Activated naive CD4-positive, alpha-beta T cell treated with anti-CD3 and anti-CD28 coated beads for 36 hours (primary cell): ENCODE measurements around the gene POU3F2. TPM values are rescaled to one million over a fixed set of nuclear protein-coding genes. Genes with fewer than 3 reads are reported as not detected.
A peak's percentile ranks its signal among the peaks of the same experiment; 100 is the strongest.

Source experiments
- CTCF ChIA-PET: fragments of 350-600 bp; sonication (Branson Sonifier 250); formaldehyde crosslinking; loops from one replicate; lab custom pipeline; 2021; ENCODE audit warnings: antibody characterized with exemption; lab: Charles Lee
- DNase-seq: peaks from one replicate; pipeline ENCODE4 v3.0.0-alpha.2; 2020
- H3K27ac Mint-ChIP-seq: one replicate; pipeline ENCODE4 v1.8.0; 2021; ENCODE audit warnings: mild to moderate bottlenecking, mixed read lengths
- H3K27me3 Mint-ChIP-seq: one replicate; pipeline ENCODE4 v1.8.0; 2021; ENCODE audit warnings: low read depth, mixed read lengths
- H3K36me3 Mint-ChIP-seq: one replicate; pipeline ENCODE4 v1.8.0; 2021; ENCODE audit warnings: low read depth, mixed read lengths
- H3K4me1 Mint-ChIP-seq: one replicate; pipeline ENCODE4 v1.8.0; 2021; ENCODE audit warnings: low read depth, mixed read lengths
- H3K4me3 Mint-ChIP-seq: one replicate; pipeline ENCODE4 v1.8.0; 2021; ENCODE audit warnings: mild to moderate bottlenecking, moderate library complexity, mixed read lengths
- H3K9me3 Mint-ChIP-seq: one replicate; pipeline ENCODE4 v1.8.0; 2021; ENCODE audit warnings: mixed read lengths
- intact Hi-C: fragments of 100-400 bp; cut with micrococcal nuclease; formaldehyde crosslinking; loops from one replicate; pipeline ENCODE4 v1.15.1; 2023
- total RNA-seq, 2 experiments: library from RNA; stranded (reverse); gene quantifications; one replicate each; pipeline ENCODE4 v1.2.3, GENCODE V29; 2021

Gene POU3F2
- total RNA-seq, 2 experiments from 2014 or later = not detected

DNA sequence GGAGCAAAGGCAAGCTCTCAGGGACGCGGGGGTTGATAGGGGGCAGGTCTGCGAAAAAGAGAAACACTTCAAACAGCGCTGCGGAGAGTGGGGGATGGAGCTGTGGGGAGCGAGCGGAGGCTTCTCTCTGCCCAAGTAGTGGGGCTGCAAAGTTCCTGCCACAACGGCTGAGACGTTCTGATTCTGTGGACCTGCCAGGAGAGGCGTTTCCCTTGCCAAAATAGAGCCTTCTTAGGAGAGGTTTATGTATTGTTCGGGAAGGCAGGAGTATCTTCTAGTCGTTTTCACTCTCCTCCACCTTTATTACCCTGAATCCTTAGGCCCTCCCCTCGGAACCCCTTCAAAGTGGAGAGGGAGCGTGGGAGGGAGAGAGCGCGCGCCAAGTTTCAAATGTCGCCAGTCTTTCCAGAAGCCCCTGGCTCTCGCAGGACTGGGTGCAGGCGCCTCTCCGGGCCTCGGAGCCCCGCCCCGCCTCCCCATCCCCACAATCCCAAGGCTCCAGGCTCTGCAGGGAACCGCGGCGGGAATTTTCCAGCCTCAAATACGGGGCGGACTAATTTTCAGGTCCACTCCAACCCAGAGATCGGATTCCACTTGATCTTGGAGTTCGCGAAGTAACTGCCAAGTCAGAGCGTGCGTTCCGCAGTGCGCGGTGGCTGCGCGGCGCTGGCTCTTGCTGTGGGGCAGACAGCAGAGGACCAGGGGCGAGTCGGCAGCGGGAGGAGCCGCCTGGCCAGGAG lies 10.0 kb upstream of the POU3F2 start:
- Mint-ChIP-seq H3K27ac (no peak overlapping the region), H3K4me1 (peaks cover 28% of the 10 kb centered on the region), H3K9me3 (no peaks in the 10 kb centered on the region), H3K36me3 (no peaks in the 10 kb centered on the region), H3K27me3 (peaks cover 81% of the 10 kb centered on the region), H3K4me3 (no peak overlapping the region)
- CTCF ChIA-PET = interaction anchor here (1.0 kb wide), 1 partner anchor 9 kb away, joined by 4 read pairs; no protein-coding TSS in a partner anchor
- intact Hi-C loops = no loop called here
- no peak for DNase-seq

DNA sequence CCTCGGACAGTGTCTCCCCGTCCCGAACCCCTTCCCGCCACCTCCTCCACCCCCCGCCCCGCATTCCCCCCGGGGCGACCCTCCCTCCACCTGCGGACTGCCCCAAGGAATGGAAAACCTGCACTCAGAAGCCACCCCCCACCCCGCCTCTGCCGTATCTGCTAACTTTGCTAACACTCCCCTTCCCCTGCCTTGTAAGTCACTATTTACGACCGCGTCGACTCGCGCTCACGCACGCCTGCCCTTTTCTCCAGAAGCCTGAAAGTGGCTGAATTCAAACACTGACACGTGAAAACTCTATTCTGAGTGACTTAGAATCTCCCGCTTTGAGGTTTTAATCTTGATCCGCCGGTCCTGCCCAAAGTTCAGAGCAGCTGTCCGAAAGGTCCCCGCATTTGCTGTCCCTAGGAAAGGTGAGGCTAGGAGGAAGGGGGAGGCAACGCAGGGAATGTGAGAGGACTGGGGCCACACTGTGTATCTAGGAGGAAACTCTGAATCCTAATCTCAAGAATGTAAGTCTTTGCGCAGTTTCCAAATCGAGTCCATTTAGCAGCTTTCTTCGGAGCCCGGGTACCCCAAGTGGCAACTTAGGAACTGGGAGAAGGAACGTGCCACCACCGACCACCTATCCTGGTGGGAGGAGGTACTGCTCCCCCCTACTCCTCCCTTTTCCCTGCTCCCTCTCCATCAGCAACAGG lies 9.3 kb upstream of the POU3F2 start:
- Mint-ChIP-seq H3K27me3 (peaks cover 80% of the 10 kb centered on the region), H3K4me3 (no peak overlapping the region), H3K4me1 (peaks cover 30% of the 10 kb centered on the region), H3K27ac (no peak overlapping the region), H3K36me3 (no peaks in the 10 kb centered on the region), H3K9me3 (no peaks in the 10 kb centered on the region)
- intact Hi-C loops = no loop called here
- CTCF ChIA-PET = no interaction called here
- no peak for DNase-seq

DNA sequence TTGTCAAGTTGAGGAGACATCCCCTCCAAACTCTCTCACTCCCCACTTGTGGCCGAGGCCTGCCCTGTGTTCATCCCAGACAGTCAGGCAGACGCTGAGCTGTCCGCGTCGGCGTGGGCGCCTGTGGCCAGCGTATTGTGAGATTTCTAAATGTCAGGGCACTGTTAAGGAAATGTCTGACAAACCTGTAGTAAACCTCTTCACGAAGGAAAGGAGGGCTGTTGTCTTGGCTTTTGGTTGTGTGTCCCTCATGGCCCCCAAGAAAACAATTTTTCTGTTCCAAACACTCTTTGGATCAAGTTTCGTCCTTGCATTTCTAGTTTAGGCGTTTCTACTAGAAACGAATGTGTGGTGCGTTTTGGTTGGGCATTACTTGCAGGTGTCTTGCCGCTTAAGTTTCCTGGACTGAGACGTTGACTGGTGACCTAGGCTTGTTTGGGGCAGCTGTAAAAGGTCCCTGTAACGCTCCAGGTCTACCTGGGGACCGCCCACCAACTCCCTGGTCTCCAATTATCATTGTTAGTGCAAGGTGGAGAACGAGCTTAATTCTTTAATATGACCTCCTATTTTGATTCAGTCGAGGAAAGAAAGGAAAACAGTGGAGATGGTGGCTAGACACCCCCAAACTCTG lies 8.7 kb upstream of the POU3F2 start:
- peaks cover 31% of the 10 kb centered on the region for H3K4me1 Mint-ChIP-seq
- no peak for DNase-seq
- no peaks in the 10 kb centered on the region for H3K9me3 Mint-ChIP-seq
- intact Hi-C loops = loop anchor here (1.0 kb wide), 1 partner anchor 9 kb away; the partner anchor contains the start of gene POU3F2
- H3K36me3 Mint-ChIP-seq = no peaks in the 10 kb centered on the region
- CTCF ChIA-PET = no interaction called here
- no peak overlapping the region for H3K4me3 Mint-ChIP-seq
- H3K27me3 Mint-ChIP-seq = peaks cover 83% of the 10 kb centered on the region
- no peak overlapping the region for H3K27ac Mint-ChIP-seq

DNA sequence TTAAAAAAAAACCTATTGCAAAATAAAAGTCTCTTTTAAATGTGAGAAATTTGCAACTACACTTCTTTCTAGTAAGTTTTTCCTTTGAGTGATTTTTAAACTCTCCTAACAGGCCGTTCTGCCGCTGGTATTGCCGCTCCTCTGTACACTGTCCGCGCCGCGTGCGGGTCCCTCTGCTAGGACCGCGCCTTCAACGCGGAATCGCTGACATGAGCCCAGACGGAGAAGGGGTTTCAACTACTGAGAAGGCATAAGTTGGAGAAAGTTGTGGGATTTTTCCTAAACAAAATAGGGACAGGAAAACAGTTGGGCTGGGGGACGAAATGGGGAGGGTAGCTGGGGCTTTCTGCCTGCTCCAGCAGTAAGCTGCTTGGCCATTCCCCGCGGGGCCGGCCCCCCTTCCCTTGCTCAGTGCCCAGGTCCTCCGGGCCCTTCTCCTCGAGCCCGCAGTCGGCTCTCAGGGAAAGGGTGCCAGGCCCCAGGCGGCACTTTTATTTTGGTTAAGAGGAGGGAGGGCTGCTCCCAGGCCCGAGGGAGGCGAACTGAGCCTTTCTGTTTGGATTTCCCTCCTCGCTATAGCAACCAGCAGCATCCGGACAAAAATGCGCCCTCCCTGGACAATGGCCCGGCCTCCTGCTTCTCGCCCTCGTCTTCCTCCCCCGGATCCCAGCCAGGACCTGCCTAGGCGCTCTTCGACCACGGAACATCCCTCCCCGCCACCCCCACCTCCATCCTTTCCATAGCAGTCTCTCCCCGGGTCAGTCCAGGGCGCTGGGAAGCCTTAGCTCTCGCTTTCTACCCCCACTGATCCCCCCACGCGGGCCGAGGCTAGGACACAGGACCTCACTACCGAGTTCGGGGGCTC lies 6.8 kb upstream of the POU3F2 start:
- CTCF ChIA-PET = no interaction called here
- H3K9me3 Mint-ChIP-seq = no peaks in the 10 kb centered on the region
- intact Hi-C loops = loop anchor here (2.0 kb wide), 1 partner anchor 17 kb away; no protein-coding TSS in a partner anchor
- H3K4me1 Mint-ChIP-seq = peaks cover 43% of the 10 kb centered on the region
- H3K27ac Mint-ChIP-seq = no peak overlapping the region
- DNase-seq = no peak
- H3K36me3 Mint-ChIP-seq = no peaks in the 10 kb centered on the region
- no peak overlapping the region for H3K4me3 Mint-ChIP-seq
- H3K27me3 Mint-ChIP-seq = peaks cover 78% of the 10 kb centered on the region

DNA sequence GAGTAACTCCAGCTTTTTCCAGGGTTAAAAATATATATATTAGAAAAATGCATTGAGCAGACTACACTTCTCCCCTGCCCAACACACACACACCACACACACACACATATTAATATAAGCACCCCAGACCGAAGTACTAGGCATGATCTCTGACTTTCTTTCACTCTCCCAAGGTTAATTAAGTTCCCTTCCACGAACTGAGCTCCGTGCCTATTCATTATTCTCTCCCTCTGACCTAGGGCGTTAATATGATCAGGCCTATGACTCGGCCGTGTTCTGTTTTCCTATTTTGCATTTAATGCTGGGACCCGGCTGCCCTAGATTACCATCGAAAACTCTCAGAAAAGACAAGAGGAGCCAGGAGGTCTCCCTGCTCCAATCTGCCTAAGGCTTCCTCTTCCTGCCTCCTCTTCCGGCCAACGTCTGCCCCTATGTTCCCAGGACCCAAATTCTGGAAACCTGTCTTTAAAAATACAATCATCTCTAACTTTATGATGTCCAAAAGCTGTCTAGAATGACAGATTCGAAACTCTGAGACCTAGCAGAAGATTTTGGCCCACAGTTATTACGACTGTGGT lies 6.1 kb upstream of the POU3F2 start:
- no peaks in the 10 kb centered on the region for H3K36me3 Mint-ChIP-seq
- no peak for DNase-seq
- H3K27me3 Mint-ChIP-seq = peaks cover 84% of the 10 kb centered on the region
- H3K4me1 Mint-ChIP-seq = peaks cover 50% of the 10 kb centered on the region
- H3K9me3 Mint-ChIP-seq = no peaks in the 10 kb centered on the region
- CTCF ChIA-PET = interaction anchor here (1.9 kb wide), 1 partner anchor 17 kb away, joined by 6 read pairs; no protein-coding TSS in a partner anchor
- intact Hi-C loops = loop anchor here (2.0 kb wide), 1 partner anchor 17 kb away; no protein-coding TSS in a partner anchor
- no peak overlapping the region for H3K4me3 Mint-ChIP-seq
- no peak overlapping the region for H3K27ac Mint-ChIP-seq

DNA sequence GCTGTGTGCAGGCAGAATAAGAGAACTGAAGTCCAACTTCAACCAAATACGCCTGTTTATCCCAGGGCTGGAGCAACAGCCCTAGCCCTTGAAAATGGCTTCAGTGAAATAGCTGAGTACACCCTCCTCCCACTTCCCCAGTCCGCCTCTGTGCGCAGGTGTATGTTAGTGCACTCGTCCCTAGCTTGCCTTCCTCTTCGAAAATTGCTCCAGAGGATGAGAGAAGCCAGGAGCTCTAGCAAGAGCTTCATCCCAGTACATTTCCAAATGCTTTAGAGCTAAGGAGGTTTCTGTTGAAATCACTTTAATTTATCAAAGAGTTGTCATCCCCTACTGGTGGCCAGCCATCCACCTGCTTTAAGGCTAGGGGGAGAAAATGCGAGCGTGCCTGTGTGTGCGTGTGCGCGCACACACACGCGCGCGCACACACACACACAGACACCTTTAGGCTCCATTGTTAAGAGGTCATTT lies 5.4 kb upstream of the POU3F2 start:
- Mint-ChIP-seq H3K36me3 (no peaks in the 10 kb centered on the region), H3K4me1 (peaks cover 53% of the 10 kb centered on the region), H3K9me3 (no peaks in the 10 kb centered on the region), H3K4me3 (no peak overlapping the region), H3K27me3 (peaks cover 84% of the 10 kb centered on the region), H3K27ac (no peak overlapping the region)
- intact Hi-C loops = loop anchor here (2.0 kb wide), 1 partner anchor 16 kb away; no protein-coding TSS in a partner anchor
- CTCF ChIA-PET = interaction anchor here (1.5 to 1.9 kb wide), 2 partner anchors 12 to 17 kb away, joined by 3 to 6 read pairs; no protein-coding TSS in a partner anchor
- DNase-seq = no peak

DNA sequence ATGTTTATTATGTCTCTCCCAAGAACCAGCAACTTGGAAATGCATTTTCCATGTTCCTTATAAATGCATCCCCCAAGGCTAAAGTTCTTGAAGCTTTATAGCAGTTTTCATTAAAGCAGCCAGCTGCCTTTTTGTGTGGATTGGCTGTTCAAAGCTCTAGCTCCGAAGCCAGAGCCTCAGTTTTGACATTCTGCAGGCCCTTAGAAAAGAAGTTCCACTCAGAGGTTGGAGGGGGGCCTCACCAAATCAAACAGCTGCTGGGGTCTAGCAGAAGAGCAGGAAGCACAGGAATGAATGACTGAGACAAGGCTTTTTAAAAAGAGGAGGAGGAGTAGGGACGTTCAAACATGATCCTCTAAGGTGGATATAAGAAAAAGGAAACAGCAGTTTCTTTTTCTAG lies 4.2 kb upstream of the POU3F2 start:
- no peak for DNase-seq
- H3K36me3 Mint-ChIP-seq = no peaks in the 10 kb centered on the region
- no peaks in the 10 kb centered on the region for H3K9me3 Mint-ChIP-seq
- intact Hi-C loops = loop anchor here (5.0 to 10.0 kb wide), 3 partner anchors 1548 to 1933 kb away; partner anchors contain the start of genes KLHL32, MMS22L and NDUFAF4
- CTCF ChIA-PET = interaction anchor here (1.5 to 1.9 kb wide), 2 partner anchors 11 to 15 kb away, joined by 3 to 6 read pairs; no protein-coding TSS in a partner anchor
- no peak overlapping the region for H3K27ac Mint-ChIP-seq
- no peak overlapping the region for H3K4me3 Mint-ChIP-seq
- peaks cover 79% of the 10 kb centered on the region for H3K27me3 Mint-ChIP-seq
- peaks cover 44% of the 10 kb centered on the region for H3K4me1 Mint-ChIP-seq

DNA sequence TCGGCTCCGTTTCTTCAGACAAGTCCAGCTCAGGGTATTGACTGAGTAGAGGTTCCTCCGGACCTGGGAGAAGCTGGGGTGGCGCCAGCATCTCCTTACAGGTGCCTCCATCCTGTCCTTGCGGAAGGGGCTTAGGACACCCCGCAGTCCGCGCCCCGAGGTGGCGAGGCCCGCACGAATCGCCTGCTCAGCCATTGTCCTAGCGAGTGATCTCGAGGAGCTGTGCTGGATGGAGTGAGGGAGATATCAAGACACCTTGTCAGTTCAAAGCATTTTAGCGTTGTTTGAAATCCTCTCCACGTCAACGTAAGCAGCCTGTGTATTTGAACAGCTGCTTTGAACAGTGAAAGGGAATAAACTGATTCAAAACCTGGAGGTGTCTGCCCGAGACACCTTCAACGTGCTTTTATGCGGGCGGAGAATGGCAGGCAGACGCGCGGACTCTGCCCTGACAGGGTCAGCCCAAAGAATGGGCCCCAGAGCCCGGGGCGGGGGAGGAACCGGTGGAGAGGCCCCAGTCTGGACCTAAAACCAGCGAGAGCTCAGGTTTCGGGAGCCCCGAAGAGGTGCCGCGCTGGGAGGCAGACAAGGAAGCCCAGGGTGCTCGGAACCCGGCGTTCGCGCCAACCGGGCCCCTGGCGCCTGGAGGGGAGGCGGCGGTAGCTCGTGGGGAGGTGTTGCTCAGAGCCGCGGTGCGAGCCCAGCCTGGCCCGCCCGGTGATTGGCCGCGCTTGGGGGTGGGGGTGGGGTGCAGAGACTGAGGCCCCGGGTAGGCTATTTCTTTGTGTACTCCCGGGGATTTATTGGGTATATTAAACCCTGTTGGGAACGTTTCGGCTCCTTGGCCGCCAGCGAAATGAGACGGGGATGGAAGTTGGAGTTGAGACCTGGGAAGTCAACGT lies 3.1 kb upstream of the POU3F2 start:
- Mint-ChIP-seq H3K36me3 (no peaks in the 10 kb centered on the region), H3K9me3 (no peaks in the 10 kb centered on the region), H3K4me1 (peaks cover 48% of the 10 kb centered on the region), H3K27me3 (peaks cover 74% of the 10 kb centered on the region), H3K4me3 (peak overlapping the region; percentile 48), H3K27ac (no peak overlapping the region)
- intact Hi-C loops = loop anchor here (5.0 to 10.0 kb wide), 3 partner anchors 1549 to 1934 kb away; partner anchors contain the start of genes KLHL32, MMS22L and NDUFAF4
- CTCF ChIA-PET = no interaction called here
- DNase-seq = no peak

DNA sequence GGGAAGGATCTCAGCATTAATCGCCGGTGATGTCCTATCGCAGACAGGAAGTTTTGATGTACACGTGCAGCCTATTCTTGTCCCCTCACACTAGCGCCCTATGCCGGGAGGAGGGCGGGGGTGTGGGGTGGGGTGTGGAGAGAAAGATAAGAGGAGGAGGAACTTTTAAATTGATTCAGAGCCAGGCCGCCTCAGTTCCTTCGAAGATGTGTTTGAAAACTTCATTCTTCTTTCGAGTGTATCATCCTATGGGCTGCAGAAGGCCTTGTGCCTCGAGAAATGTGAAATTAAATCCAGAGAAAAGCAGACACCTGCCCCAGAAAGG lies 2.5 kb upstream of the POU3F2 start:
- CTCF ChIA-PET = no interaction called here
- intact Hi-C loops = loop anchor here (2.0 to 10.0 kb wide), 4 partner anchors 777 to 1935 kb away; partner anchors contain the start of genes KLHL32, MMS22L and NDUFAF4

DNA sequence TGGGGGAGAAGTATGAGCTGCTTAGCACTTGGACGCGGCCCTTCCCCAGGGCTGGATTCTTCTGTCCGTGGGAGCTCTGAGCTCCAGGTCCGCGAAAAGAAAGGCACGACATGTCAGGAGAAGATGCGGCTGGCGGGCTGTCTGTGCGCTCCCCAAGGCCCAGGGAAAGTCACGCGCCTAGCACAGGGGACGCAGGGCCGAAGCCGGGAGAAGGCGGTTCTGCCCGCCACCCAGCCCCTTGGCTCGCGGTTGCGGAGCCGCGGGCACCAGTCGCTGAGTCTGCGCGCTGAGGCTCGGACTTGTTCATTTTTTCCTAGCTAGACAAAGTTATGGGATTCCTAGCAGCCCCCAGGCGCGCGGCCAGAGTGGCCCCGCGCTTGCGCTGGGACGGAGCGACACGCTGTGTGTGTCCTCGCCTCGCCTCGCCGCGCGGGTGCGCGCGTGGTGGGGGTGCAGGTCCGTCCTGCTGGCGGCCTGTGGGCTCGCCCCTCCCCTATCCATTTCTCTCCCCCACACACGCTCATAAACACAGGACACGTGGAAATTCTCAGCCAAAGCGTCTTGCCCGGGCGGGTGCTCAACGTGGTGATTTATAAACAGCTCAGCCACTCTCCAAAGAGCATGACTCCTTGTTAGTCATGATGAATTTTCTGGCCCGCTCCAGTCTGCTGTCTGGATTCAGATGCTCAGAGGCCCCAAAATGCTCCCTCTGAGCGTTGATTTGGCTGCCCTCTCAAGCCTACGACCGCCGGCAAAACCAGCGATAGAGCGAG lies 1.9 kb upstream of the POU3F2 start:
- intact Hi-C loops = loop anchor here (1.0 to 10.0 kb wide), 5 partner anchors 287 to 1935 kb away; partner anchors contain the start of genes KLHL32, MMS22L and NDUFAF4
- CTCF ChIA-PET = interaction anchor here (1.6 kb wide), 1 partner anchor 9 kb away, joined by 4 read pairs; no protein-coding TSS in a partner anchor
- Mint-ChIP-seq H3K36me3 (no peaks in the 10 kb centered on the region), H3K4me3 (peak overlapping the region; percentile 73), H3K27me3 (peaks cover 72% of the 10 kb centered on the region), H3K9me3 (no peaks in the 10 kb centered on the region), H3K27ac (no peak overlapping the region), H3K4me1 (peaks cover 46% of the 10 kb centered on the region)
- peak; percentile 27 for DNase-seq

More for the DNA sequence above, 2.5 kb upstream of the POU3F2 start:
- Mint-ChIP-seq H3K27me3 (peaks cover 73% of the 10 kb centered on the region), H3K27ac (no peak overlapping the region), H3K36me3 (no peaks in the 10 kb centered on the region), H3K4me3 (peak overlapping the region; percentile 38), H3K4me1 (peaks cover 48% of the 10 kb centered on the region), H3K9me3 (no peaks in the 10 kb centered on the region)
- DNase-seq = no peak
